ENCODE results near the gene MRTFA. TPM values are rescaled to one million over a fixed set of nuclear protein-coding genes. Genes with fewer than 3 reads are reported as not detected.

The MRTFA gene
- total and polyA plus RNA-seq, 9 of the 15 experiments (the other 6 are each of a cell fraction or from before 2014, with no cell fraction given) = 0.84 to 21.1 (median 3.7) TPM

- TF ChIP-seq ZBTB12 (CRISPR knock-in tag; IDR thresholded peaks at IDR 0.05) (no peak), HMGN3 (IDR thresholded peaks at IDR 0.05; ENCODE audit: borderline replicate concordance, extremely low read depth, insufficient read length, low read depth, low read length) (no peak), NUFIP1 (IDR thresholded peaks at IDR 0.05; ENCODE audit: partially characterized antibody) (no peak), NR2C2 (CRISPR knock-in tag; IDR thresholded peaks at IDR 0.05) (no peak), NR2C2 (tag; IDR thresholded peaks at IDR 0.05) (peak; percentile 66; the same call in 1 of the 2 replicates), ZNF57 (CRISPR knock-in tag; IDR thresholded peaks at IDR 0.05) (no peak), DNMT1 (IDR thresholded peaks at IDR 0.05) (no peak), ZNF174 (CRISPR knock-in tag; IDR thresholded peaks at IDR 0.05) (no peak), KDM4B (IDR thresholded peaks at IDR 0.05; ENCODE audit: borderline replicate concordance in 2 of 2, low read depth in 1 of 2) (no peak), ZNF695 (CRISPR knock-in tag; IDR thresholded peaks at IDR 0.05) (no peak), PRDM10 (IDR thresholded peaks at IDR 0.05; ENCODE audit: partially characterized antibody) (peak; percentile 57), CHD1 (IDR thresholded peaks at IDR 0.05; ENCODE audit: low read length) (no peak), RBM15 (IDR thresholded peaks at IDR 0.05; ENCODE audit: insufficient read depth, low read length) (no peak), GTF2A2 (tag; IDR thresholded peaks at IDR 0.05) (no peak), GTF2E2 (tag; IDR thresholded peaks at IDR 0.05) (no peak), ZNF699 (CRISPR knock-in tag; IDR thresholded peaks at IDR 0.05; ENCODE audit: insufficient replicate concordance) (no peak), CHAMP1 (IDR thresholded peaks at IDR 0.05) (peak; percentile 86; the same call in 1 of the 2 replicates), EGR1 (conservative IDR thresholded peaks at IDR 0.05) (0 out of 2 replicates have a peak, but pooled peaks have one; percentile 10), ZNF507 (tag; conservative IDR thresholded peaks at IDR 0.05) (no peak), BCL6 (CRISPR knock-in tag; IDR thresholded peaks at IDR 0.05) (no peak), TCF7L2 (IDR thresholded peaks at IDR 0.05; ENCODE audit: low read depth, low read length) (no peak), ZBTB17 (CRISPR knock-in tag; IDR thresholded peaks at IDR 0.05) (no peak), ZNF668 (CRISPR knock-in tag; IDR thresholded peaks at IDR 0.05) (no peak), JUN (IDR thresholded peaks at IDR 0.05; ENCODE audit: borderline replicate concordance, low read depth, low read length) (no peak), JUN (CRISPR knock-in tag; IDR thresholded peaks at IDR 0.05; ENCODE audit: borderline replicate concordance) (no peak)
Measured at GRCh38 chr22:40552070-40552469, 84.4 kb downstream of the MRTFA start (continued).
